NCI-H2196 treated with DMSO at 0.1 percent for 48 hours (cell line): ENCODE results near the gene NPFF.
A peak's percentile ranks its signal among the peaks of the same experiment; 100 is the strongest.

ENCODE experiments used
- DNase-seq: peaks from one replicate; lab custom pipeline; 2025; ENCODE audit not compliant: unreplicated experiment; lab: John Stamatoyannopoulos, UW

NPFF gene

DNA sequence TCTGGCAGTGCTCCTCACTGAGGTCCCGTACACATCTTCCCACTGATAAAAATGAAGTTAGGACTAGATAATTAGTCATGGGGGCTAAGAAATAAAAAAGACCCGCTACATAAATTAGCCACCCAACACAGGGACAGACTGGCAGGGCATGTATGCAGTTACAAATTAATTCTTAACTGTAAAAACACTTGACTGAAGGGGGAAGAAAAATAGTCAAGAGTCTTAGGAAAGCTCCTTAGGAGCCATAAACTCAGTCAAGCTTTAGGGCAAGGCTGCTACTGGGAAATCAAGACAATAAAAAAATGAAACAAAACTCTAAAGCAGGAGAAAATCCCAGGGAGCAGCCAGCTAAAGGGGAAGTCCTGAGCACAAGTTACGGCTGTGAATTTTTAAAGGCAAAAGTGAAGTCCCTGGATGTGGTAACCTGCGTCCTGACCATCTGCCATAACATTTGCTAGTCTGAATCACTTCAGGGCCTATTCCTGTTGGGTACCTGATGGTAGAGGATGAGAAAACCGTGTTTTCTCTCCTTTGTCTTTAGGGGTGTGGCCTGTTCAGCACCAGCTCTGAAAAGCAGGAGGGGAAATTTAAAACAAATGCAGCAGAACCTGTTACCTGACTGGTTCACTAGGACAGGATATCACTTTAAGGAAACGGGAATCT is 7.5 kb upstream of the NPFF start:
- DNase-seq = no peak

DNA sequence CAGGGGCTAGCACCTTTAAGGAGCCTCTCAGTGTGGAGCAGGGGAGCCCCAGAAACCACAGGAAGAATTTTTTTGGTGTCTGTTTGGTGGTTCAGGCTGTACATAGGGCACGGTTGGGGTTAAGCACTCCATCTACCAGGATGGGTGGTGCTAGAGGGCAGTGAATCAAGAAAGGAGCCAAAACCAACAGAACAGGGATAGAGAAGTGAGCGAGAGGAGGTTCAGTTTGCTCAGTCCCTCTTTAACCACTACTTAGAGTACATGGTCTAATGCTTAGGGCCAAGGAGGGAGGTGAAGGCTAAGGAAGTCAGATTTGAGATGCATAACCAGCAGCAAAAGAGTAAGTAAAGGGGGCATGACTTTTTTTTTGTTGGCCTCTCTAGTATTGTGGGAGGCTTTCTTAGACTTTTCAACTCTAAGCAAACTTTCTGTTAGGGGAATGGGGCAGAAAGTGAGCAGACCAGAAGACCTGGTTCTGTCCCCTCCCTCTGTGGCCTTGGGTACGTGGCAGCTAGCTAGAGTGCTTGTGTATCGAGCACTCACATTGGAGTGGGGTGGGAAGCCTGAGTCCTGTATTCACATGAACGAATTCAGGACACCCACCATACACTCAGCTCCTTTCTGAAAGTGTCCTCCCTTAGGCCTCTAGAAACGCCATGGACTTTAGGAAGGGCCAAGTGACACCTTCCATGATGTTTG is 6.6 kb upstream of the NPFF start:
- no peak for DNase-seq

DNA sequence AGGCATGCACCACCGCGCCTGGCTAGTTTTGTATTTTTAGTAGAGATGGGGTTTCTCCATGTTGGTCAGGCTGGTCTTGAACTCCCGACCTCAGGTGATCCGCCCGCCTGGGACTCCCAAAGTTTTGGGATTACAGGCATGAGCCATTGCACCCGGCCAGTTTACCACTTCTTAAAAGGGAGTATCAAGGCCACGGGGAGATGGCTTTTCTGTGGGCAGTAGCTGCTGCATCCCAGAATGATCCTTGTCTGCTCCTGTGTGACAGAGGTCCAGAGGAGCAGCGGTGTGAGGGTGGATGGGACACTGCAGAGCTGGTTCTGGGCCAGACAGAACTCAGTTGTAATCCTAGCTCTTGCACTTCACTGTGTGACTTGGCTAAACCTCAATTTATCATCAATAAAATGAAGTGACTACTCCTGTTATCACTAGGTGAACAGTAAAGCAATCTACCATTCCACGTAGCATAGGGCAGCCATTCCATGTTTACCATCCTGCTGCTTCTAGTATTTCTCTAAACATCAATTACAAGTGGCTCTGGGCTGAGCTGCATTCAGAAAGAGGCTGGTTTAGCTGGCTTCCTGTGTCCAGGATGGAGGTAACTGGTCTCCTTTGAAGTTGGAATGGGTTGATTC is 3.0 kb upstream of the NPFF start:
- no peak for DNase-seq

DNA sequence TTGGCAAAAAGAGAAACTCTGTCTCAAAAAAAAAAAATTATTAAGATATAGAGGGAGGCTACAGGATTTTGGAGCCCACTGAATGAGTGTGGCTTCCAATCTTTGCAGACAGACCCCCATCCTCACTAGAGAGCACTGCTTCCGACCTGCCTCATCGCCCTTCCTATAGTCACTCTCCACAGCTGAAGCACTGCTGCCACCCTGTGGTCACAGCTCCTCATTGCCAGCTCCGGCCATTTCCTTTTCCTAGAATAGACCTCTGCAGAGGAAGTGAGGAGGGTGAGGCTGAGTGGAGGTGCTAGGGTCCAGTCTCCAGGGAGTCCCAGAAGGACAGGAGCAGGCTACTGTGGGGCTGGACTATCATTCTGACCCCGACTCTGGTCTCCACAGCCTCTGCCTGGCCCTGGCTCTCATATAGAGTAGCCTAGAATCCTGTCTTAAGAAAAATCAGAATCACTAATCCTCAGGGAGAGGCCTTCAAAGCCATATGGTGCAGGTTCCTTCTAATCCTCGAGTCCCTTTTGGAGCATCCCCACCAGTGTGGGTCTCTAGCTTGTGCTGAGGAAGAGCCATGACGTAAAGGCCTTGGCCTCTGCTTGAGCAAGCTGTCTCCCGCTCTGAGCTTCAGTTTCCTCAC is 1.4 kb upstream of the NPFF start:
- peak; percentile 50 for DNase-seq

DNA sequence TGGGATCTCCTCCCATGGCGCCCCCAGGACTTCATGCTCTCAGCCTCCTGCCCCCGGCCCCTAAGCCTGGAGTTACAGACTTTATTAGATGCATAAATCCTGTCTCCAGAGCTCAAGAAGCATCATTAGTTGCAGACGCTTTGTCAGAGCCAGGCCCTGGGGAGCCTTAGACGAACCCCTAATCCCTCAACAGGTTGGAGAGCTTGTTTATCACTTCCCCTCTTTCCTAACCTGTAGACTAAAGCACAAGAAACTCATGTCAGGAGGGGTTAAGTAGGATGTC is 260 bp upstream of the NPFF start:
- no peak for DNase-seq

DNA sequence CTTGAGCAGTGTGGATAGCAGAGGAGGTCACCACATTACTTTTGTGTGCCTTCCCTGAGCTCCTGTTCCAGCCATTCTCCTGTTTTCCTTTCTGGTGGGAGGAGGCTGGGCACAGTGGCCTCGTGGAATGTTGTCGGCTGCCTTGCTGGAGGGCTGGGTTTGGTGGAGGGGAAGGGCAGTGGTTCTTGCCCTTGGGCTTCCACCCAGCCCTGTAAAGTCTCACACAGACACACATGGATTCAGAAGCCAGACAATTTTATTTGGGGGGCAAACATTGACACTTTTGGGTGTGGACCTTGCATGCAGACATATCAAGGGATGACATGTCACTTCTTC is 866 bp downstream of the NPFF start:
- no peak for DNase-seq

DNA sequence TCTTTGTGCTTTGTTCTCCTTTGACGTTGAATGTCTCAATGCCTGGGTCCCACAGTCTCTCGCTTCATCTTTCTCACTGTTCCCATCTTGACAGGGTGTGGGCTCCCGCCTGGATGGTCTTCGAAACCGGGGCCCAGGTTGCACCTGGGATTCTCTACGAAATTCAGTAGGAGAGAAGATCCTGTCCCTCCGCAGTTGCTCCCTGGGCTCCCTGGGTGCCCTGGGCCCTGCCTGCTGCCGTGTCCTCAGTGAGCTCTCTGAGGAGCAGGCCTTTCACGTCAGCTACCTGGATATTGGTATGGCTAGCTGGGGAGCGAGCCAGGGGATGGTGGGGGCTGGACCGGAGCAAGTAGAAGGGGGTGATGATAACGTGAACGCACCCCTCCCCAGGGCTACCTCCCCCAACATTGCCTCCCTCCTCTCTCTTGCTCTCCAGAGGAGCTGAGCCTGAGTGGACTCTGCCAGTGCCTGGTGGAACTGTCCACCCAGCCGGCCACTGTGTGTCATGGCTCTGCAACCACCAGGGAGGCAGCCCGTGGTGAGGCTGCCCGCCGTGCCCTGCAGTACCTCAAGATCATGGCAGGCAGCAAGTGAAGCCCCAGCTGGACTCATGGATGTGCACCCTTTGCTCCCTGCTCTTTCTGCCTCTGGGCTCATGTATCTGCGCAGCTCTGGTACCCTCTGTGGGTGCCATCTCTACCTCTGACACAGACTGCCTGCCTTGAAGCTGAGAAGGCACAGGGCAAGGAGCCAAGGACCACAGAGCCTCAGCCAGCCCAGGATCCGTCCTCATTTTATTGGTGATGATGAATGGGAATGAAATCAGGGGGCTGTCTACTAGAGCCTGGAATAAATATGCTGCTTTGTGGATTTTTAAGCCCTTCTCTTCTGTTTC is 1.5 kb downstream of the NPFF start:
- DNase-seq = no peak

DNA sequence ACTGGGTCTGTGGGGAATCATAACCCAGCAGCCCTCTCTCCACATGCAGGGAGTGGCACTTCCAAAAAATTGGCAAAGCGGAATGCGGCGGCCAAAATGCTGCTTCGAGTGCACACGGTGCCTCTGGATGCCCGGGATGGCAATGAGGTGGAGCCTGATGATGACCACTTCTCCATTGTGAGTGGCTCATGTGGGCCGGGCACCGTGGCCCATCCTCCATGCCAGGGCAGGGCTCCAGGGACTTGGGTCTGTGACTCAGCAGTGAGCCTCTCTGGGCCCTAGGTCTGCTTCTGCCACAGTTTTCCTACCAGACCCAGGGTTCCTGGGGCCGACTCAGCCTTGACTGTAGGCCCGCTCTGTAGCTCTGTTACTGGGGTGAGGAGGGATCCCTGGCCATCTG is 2.2 kb downstream of the NPFF start:
- no peak for DNase-seq

DNA sequence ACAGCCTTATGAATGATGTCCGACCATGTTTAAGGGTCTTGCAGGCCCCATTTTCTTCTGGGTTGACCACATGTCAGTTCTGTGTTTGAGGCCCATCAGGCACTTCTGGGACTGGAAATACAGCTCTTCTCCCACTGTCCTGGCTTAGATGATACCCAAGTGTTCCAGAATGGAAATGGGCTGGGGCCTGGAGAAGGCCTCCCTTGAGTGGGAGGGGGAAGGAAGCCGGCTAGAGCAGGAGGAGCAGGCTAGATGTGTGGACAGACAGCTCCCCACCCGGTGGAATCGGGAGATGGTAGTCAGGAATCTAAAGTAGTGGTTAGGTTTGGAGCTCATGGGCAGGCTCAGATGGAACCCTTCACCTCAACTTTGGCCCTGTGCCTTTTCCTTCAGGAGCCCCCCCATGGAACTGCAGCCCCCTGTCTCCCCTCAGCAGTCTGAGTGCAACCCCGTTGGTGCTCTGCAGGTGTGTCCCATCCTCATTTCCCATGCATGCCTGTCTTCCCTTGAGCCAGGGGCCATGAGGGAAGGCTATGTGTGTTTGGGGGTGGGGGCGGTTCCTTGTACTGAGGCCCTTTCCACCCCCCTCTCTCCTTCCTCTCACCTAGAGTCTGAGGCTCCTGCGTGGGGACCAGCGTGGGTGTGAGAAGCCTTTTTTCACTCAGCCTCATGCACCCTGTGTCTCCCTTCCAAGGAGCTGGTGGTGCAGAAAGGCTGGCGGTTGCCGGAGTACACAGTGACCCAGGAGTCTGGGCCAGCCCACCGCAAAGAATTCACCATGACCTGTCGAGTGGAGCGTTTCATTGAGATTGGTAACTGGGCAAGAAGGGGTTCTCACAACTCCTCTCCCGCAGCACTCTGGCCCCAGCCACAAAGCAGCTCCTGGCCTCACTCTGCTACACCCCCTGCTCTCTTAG is 3.0 kb downstream of the NPFF start:
- DNase-seq = no peak

DNA sequence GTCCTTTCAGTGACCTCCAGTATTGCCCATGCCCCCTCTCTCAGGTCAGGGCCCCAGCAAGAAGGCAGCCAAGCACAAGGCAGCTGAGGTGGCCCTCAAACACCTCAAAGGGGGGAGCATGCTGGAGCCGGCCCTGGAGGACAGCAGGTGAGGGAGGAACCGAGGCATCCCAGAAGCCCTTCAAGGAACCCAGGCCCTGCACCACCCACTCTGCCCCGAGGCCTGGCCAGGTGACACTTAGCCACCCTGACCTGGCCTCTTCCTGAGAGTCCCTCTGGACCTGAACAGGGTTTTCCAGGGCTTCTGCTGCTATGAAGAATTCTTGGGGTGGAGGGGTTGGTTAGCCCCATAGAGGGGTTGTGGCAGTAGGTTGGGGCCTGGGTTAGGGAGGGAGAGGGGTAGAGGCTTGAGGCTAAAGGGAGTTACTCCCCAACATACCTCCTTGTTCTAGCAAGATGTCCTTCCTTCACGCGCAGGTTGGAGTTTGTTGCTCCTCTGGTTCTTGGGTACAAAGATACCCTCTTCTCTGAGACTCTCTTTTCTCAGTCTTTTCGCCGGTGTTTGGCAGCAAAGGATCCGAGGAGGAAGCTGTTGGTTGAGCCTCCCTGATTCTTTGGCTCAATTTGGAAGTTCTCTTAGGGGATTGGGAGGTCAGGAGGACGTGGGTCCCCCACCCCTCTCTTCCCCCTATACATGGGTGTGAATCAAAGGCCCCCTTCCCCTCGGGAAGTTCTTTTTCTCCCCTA is 4.1 kb downstream of the NPFF start:
- DNase-seq = no peak

DNA sequence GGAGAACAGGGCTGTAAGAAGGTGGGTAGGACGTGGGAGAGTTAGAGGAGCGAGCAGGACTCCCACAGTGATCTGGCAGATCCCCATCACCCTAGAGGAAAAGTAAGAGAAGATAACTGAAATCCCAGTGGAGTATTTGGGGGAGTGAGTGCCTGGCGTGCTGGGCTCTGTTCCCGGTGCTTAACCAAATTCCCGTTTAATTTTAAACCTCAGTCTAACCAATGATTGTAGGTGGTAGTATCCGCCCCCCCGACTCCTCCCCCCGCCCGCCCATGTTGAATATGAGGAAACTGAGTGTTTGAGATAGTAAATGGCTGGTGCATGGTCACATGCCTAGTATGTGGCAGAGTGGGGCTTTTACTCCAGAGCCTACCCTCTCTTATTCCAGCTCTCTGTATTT is 5.0 kb downstream of the NPFF start:
- DNase-seq = no peak

DNA sequence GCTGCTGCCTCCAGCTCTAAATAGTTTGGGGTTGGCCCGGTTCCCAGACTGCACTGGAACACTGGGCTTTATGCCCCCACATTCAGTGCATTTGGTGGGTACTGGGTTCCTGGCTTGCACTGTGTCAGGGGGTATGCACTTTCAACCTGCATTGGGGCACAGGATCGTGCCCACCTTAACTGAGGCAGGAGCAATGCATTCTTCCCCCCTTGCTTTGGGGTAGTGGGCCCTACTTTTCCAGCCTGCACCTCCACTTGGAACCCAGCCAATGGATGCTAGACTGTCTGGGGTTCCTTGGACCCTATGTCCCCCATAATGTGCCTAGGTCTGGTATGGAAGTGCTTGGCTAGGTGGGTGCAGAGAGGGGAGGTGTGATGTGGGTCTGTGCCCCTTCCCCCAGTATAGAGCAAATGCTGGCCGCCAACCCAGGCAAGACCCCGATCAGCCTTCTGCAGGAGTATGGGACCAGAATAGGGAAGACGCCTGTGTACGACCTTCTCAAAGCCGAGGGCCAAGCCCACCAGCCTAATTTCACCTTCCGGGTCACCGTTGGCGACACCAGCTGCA is 5.6 kb downstream of the NPFF start:
- no peak for DNase-seq

DNA sequence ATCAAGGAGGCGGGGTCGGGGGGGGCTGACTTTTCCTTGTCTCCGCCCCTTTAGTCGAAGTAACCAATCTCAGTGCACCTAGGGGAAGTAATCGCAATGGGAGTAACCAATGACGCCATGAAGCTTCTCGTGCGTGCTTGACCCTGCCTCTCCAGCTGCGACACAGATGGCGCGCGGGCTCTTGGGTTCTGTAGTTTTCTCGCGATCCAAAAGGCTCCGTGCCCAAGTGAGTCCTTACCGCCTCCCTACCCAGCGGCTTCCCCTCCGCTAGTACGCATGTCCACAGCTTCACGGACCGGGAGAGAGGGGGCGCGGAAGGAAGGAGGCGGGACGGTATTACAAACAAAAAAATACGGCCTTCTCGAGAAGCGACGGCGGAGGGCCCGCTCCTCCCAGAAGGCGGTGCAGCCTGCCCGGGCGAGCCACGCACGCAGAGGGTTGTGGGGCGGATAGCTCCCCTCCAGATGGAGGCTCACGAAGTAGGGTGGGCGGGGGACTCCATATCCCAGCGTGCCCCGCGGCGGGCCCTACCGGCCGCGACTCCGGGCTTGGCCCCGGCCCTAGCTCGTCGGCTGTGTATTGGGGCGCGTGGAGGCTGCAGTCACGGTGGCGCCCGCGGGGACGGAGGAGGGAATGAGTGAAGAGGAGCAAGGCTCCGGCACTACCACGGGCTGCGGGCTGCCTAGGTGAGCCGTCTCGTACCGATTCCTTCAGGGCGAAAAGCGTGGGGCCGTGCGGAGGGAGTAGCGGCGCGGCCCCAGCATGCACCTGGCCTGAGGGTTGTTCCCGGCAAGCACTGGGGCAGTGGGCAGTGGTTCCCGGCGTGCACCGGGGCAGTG is 6.3 kb downstream of the NPFF start, which contains the start of gene TARBP2:
TSS of gene TARBP2 (plus strand) at position 508 of the 839 bp plus-strand sequence. CDS start at position 634, 126 bp downstream.
- DNase-seq = peak; percentile 98

DNA sequence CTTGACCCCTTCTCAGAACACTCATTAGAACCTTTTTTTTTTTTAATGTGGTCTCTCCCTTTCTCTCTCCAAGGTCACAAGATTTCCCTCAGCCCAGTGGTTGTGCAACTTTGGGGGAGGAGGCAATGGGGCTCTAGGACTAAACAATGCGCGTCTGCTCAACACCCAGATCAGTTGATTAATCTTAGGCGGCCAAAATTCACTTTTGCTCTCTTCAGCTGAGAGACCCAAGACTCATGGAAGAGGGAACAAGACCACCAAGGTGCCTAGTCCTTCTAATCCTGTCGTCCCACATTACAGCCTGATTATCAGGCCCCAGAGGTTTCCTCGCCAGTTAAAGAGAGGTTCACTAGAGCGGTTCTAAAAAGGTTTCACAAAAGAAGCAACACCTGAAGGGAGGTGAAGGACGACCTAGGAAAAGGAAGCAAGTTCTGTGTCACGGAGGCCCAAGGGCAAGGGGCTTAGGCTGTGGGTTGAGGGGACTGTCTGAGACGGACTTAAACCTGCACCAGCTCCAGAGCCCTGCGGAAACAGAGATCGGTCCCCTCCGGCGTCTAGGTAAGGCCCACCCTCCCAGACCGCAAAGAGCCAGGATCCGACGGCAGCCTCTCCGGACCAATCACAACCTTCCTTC is 7.0 kb downstream of the NPFF start:
- no peak for DNase-seq

DNA sequence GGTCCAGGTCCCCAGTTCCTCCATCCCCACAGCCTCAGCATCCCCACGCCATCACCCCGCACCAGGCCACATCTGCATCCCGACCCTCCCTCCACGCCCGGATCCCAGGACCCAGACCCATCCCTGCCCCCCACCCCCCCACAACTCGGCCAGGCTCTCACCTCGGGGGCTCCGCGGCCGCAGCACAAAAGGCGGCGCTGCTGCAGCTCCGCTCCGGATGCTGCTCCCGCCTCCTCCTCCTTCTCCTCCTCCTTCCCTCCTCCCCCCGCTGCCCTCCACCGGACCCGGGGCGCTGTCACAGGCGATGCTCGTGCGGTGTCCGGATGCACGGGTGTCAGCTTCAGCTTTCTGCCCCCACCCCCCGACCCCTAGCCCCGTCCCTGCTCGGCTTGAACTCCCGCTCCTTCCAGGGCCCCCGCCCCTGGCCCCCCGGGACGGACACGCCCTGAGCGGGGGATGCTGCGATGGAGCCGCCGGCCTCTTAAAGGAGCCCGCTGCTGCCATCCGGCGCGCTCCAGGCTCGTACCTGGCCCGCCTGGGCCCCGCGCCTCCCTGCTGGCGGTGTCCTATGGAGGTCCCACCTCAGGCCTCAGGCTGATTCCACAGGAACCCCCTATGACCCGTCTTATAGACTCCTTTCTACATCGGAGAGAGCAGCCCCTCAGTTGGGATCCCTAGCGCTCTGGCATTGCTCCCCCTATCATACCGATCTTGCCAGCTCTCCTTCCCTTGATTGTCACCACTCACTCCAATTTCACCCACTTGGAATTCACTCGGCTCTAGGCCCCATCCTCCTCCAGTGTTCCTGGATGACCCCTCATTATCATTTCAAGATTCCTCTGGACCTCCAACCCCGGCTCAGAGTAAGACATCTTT is 7.8 kb downstream of the NPFF start, which contains the start of gene MAP3K12:
TSS of gene MAP3K12 (minus strand) at position 193 of the 876 bp plus-strand sequence. CDS start 12,067 bp downstream, outside the sequence.
- DNase-seq = peak; percentile 46

DNA sequence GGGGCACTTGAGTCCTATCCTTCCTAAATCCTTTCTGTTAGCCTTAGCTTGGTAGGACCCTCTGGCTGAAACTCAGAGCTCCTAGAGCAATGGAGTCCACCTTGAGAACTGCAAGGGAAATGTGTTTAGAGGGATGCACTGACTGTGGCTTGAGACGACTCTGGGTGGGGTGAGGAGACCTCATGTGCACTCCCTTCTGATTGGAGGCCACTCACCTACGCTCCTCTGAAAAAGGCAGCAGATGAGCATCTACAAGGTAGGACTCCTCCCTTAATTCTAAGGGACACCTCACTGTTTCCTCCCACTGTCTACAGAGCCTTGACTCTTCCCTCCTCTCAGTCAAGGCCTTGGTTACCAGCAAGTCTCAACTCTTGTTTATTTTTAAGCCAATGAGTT is 9.1 kb downstream of the NPFF start:
- DNase-seq = no peak

DNA sequence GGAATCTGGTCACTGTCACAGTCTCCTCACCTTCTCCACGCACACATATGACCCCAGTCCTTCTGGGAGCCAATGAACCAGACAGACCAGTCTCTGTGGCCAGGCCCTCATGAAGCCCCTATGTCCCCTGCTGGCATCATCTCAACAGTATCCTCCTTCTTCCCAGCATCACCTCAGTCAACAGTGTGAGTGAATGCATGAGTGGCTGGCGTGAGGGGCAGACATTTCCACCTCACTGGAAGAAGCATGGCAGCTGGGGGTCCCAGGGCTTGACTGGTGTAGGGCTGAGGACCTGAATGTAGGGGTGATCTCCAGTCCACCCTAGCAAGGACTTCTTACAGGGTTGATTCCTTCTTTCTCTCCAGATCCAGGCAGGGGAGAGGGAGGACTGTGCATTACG is 9.8 kb downstream of the NPFF start:
- DNase-seq = no peak
